SK-N-SH (cell line): ENCODE data around the gene SPATA21. TPM values are rescaled to one million over a fixed set of nuclear protein-coding genes. Genes with fewer than 3 reads are reported as not detected.

Source experiments
- CTCF ChIA-PET: fragments of 300-600, 350-600 bp; formaldehyde crosslinking; extraction: SDS; loops from one replicate; lab custom pipeline; 2021; lab: Yijun Ruan, JAX
- POLR2A ChIA-PET: fragments of 350-600 bp; sonication (Branson Sonifier 250); formaldehyde crosslinking; extraction: SDS; loops from one replicate; lab custom pipeline; 2020; ENCODE audit warnings: antibody characterized with exemption, inconsistent platforms; lab: Yijun Ruan, JAX
- DNase-seq: peaks from one replicate; pipeline ENCODE4 v3.0.0; 2012
- H2AFZ ChIP-seq: fragments of 200-600 bp; sonication (generic); 2 replicates; pipeline ENCODE4 v1.8.1; 2016; ENCODE audit warnings: antibody characterized with exemption, mild to moderate bottlenecking, low read depth
- H3F3A ChIP-seq: fragments of 200-600 bp; sonication (generic); replicated peaks from 2 replicates; pipeline ENCODE3; 2016; ENCODE audit warnings: antibody characterized with exemption, mild to moderate bottlenecking; ENCODE audit not compliant: insufficient read depth
- H3K27ac ChIP-seq, 2 experiments: fragments of 200-500 bp in 1 of 2; fragments of 200-600 bp in 1 of 2; sonication (Bioruptor generic) in 1 of 2; sonication (generic), shearing (Covaris generic) in 1 of 2; 2 replicates each; pipeline versions ENCODE4 v1.5.1 to v1.6.1; 2014 to 2016; ENCODE audit warnings: low read depth in 2 of 2, inconsistent platforms in 1 of 2, low read length in 1 of 2, mild to moderate bottlenecking in 1 of 2, mixed read lengths in 1 of 2
- H3K27me3 ChIP-seq: fragments of 200-600 bp; sonication (generic), shearing (Covaris generic); 2 replicates; pipeline ENCODE4 v1.6.1; 2016; ENCODE audit warnings: mixed run types; ENCODE audit not compliant: insufficient read depth
- H3K36me3 ChIP-seq, 2 experiments: fragments of 200-500 bp in 1 of 2; fragments of 200-600 bp in 1 of 2; sonication (Bioruptor generic) in 1 of 2; sonication (generic) in 1 of 2; replicated peaks in 1 of 2; 2 replicates each; pipeline versions ENCODE3 to v1.5.1; 2014 to 2016; ENCODE audit warnings: low read length in 1 of 2, mild to moderate bottlenecking in 1 of 2; ENCODE audit not compliant: insufficient read depth in 2 of 2, control insufficient read depth in 1 of 2
- H3K4me1 ChIP-seq, 2 experiments: fragments of 200-500 bp in 1 of 2; fragments of 200-600 bp in 1 of 2; sonication (Bioruptor generic) in 1 of 2; sonication (generic), shearing (Covaris generic) in 1 of 2; 2 replicates each; pipeline versions ENCODE4 v1.5.1 to v1.6.1; 2014 to 2016; ENCODE audit warnings: low read depth in 1 of 2, low read length in 1 of 2, mixed run types in 1 of 2; ENCODE audit not compliant: insufficient read depth in 2 of 2, control insufficient read depth in 1 of 2
- H3K4me2 ChIP-seq: fragments of 200-600 bp; sonication (generic), shearing (Covaris generic); 2 replicates; pipeline ENCODE4 v1.6.1; 2017; ENCODE audit warnings: mixed run types
- H3K4me3 ChIP-seq, 2 experiments: fragments of 200-500 bp in 1 of 2; fragments of 200-600 bp in 1 of 2; sonication (Bioruptor generic) in 1 of 2; sonication (generic), shearing (Covaris generic) in 1 of 2; 2 replicates each; pipeline versions ENCODE4 v1.5.1 to v1.8.1; 2014 to 2016; ENCODE audit warnings: low read depth in 2 of 2, inconsistent platforms in 1 of 2, low read length in 1 of 2, mild to moderate bottlenecking in 1 of 2, mixed read lengths in 1 of 2, moderate library complexity in 1 of 2
- H3K79me2 ChIP-seq: fragments of 200-600 bp; sonication (generic); 2 replicates; pipeline ENCODE4 v1.8.1; 2017; ENCODE audit warnings: mild to moderate bottlenecking; ENCODE audit not compliant: insufficient read depth
- H3K9ac ChIP-seq: fragments of 200-600 bp; sonication (generic); 2 replicates; pipeline ENCODE4 v1.6.1; 2017; ENCODE audit warnings: mixed run types
- H3K9me2 ChIP-seq: fragments of 200-600 bp; sonication (generic); 2 replicates; pipeline ENCODE4 v1.6.1; 2017; ENCODE audit warnings: mixed run types
- H3K9me3 ChIP-seq: fragments of 200-600 bp; sonication (generic); 2 replicates; pipeline ENCODE4 v1.6.1; 2017; ENCODE audit warnings: mixed run types, mild to moderate bottlenecking, moderate library complexity
- H4K20me1 ChIP-seq: fragments of 200-600 bp; sonication (generic); 2 replicates; pipeline ENCODE4 v1.6.1; 2017; ENCODE audit warnings: mild to moderate bottlenecking, mixed run types; ENCODE audit not compliant: insufficient read depth
- CHD2 ChIP-seq: fragments of 150-350 bp; IDR thresholded peaks from 2 replicates; pipeline ENCODE4 v1.6.1; 2018; ENCODE audit warnings: low read length; ENCODE audit not compliant: partially characterized antibody
- ELF1 ChIP-seq: IDR thresholded peaks from 2 replicates; pipeline ENCODE4 v1.4.0; 2012
- EP300 ChIP-seq, 2 experiments: IDR thresholded peaks; 2 replicates each; pipeline versions ENCODE4 v1.4.0 to v1.6.1; 2012; ENCODE audit warnings: borderline replicate concordance in 1 of 2, low read depth in 1 of 2, low read length in 1 of 2
- FOSL2 ChIP-seq: IDR thresholded peaks from 2 replicates; pipeline ENCODE4 v1.4.0; 2012; ENCODE audit warnings: low read depth, mild to moderate bottlenecking, moderate library complexity, borderline replicate concordance
- FOXJ3 ChIP-seq: sonication (generic); formaldehyde crosslinking; IDR thresholded peaks from 2 replicates; pipeline ENCODE4 v1.5.1; 2020; ENCODE audit warnings: mild to moderate bottlenecking, missing genetic modification reagents
- FOXM1 ChIP-seq: IDR thresholded peaks from 2 replicates; pipeline ENCODE4 v1.4.0; 2012; ENCODE audit warnings: low read depth, mild to moderate bottlenecking
- JUND ChIP-seq: IDR thresholded peaks from 2 replicates; pipeline ENCODE4 v1.4.0; 2012
- MXI1 ChIP-seq: IDR thresholded peaks from 2 replicates; pipeline ENCODE4 v1.6.1; 2012; ENCODE audit warnings: mild to moderate bottlenecking, low read depth, low read length, improper control_type of control experiment
- NFIC ChIP-seq: IDR thresholded peaks from 2 replicates; pipeline ENCODE4 v1.4.0; 2012; ENCODE audit warnings: borderline replicate concordance
- NRF1 ChIP-seq: IDR thresholded peaks from 2 replicates; pipeline ENCODE4 v1.6.1; 2012; ENCODE audit warnings: low read depth, mild to moderate bottlenecking, low read length
- RCOR1 ChIP-seq: fragments of 150-350 bp; IDR thresholded peaks from 2 replicates; pipeline ENCODE4 v1.6.1; 2017; ENCODE audit warnings: antibody characterized with exemption, low read length
- RFX5 ChIP-seq: IDR thresholded peaks from 2 replicates; pipeline ENCODE4 v1.6.1; 2012; ENCODE audit warnings: mild to moderate bottlenecking, improper control_type of control experiment, low read length
- RXRA ChIP-seq: IDR thresholded peaks from 2 replicates; pipeline ENCODE4 v1.4.0; 2012; ENCODE audit warnings: low read depth, mild to moderate bottlenecking, borderline replicate concordance
- SMC3 ChIP-seq: IDR thresholded peaks from 2 replicates; pipeline ENCODE4 v1.6.1; 2012; ENCODE audit warnings: low read depth, low read length, improper control_type of control experiment
- TAF1 ChIP-seq: IDR thresholded peaks from 2 replicates; pipeline ENCODE4 v1.6.1; 2012; ENCODE audit warnings: low read depth, mild to moderate bottlenecking, low read length, moderate library complexity, borderline replicate concordance
- TCF12 ChIP-seq: IDR thresholded peaks from 2 replicates; pipeline ENCODE4 v1.4.0; 2012
- TEAD4 ChIP-seq: IDR thresholded peaks from 2 replicates; pipeline ENCODE4 v1.4.0; 2012; ENCODE audit warnings: mild to moderate bottlenecking, borderline replicate concordance; ENCODE audit not compliant: insufficient read depth
- WGBS: methylation state at CpG from one replicate; pipeline ENCODE4 v1.1.6; 2017; ENCODE audit warnings: low lambda C conversion rate; 5-methylcytosine and 5-hydroxymethylcytosine counted together
- polyA plus RNA-seq, 3 experiments: library from polyadenylated mRNA; depleted of rRNA; stranded (reverse); fragments of >200 nt; gene quantifications; 2 replicates each; pipeline ENCODE4 v1.2.3, GENCODE V29; 2012
- TF ChIP-seq, protein P1 (sequence below): IDR thresholded peaks from 2 replicates; pipeline ENCODE4 v1.4.0; 2012; ENCODE audit warnings: low read depth
- TF ChIP-seq, protein P2 (sequence below): IDR thresholded peaks from 2 replicates; pipeline ENCODE4 v1.6.1; 2012; ENCODE audit warnings: mild to moderate bottlenecking, low read depth, low read length, moderate library complexity
- TF ChIP-seq, protein P3 (sequence below): fragments of 150-350 bp; IDR thresholded peaks from 2 replicates; pipeline ENCODE4 v1.6.1; 2016; ENCODE audit warnings: mild to moderate bottlenecking, low read depth, low read length
- TF ChIP-seq, protein P4 (sequence below): fragments of 200-600 bp; sonication (generic); IDR thresholded peaks from 2 replicates; pipeline ENCODE4 v1.6.1; 2017; ENCODE audit warnings: antibody characterized with exemption, mild to moderate bottlenecking, moderate library complexity
- TF ChIP-seq, protein P5 (sequence below): IDR thresholded peaks from 2 replicates; pipeline ENCODE4 v1.4.0; 2012; ENCODE audit warnings: low read depth, borderline replicate concordance
- TF ChIP-seq, protein P6 (sequence below): IDR thresholded peaks from 2 replicates; pipeline ENCODE4; 2012

The SPATA21 gene
- polyA plus RNA-seq, 1 of the 3 experiments (the other 2 are of a cell fraction) = 0.10 TPM

DNA sequence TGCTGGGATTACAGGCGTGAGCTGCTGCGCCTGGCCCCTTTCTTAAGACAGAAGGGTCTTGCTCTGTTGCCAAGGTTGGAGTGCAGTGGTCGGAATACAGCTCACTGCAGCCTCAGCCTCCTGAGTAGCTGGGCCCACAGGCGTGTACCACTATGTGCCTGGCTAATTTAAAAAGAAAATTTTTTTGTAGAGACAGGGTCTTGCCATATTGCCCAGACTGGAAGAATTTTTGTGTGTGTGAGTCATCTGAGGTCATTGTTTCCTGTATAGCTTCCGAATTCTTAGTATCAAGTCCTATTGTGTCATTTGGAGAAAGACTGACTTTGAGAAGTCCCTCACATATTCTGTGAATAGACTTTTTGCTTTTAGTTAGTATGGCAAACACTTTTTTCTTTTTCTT, 65.5 kb downstream of the SPATA21 start:
- Histone ChIP-seq H3K9me2 (no peaks in the 10 kb centered on the region), H3K9ac (peak overlapping the region; percentile 8; the same call in 1 of the 2 replicates), H2AFZ (no peak overlapping the region), H3K9me3 (no peaks in the 10 kb centered on the region)
- ChIA-PET CTCF (interaction anchor here (1.1 to 3.4 kb wide), 3 partner anchors 9 to 290 kb away, joined by 3 to 17 read pairs (median 4); partner anchors contain the start of gene NECAP2), POLR2A (no interaction called here)
- no peak for TF ChIP-seq RFX5
- TF ChIP-seq RXRA = no peak
- TF ChIP-seq, protein P1, sequence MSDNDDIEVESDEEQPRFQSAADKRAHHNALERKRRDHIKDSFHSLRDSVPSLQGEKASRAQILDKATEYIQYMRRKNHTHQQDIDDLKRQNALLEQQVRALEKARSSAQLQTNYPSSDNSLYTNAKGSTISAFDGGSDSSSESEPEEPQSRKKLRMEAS = no peak
- TF ChIP-seq SMC3 = no peak
- TF ChIP-seq, protein P2, sequence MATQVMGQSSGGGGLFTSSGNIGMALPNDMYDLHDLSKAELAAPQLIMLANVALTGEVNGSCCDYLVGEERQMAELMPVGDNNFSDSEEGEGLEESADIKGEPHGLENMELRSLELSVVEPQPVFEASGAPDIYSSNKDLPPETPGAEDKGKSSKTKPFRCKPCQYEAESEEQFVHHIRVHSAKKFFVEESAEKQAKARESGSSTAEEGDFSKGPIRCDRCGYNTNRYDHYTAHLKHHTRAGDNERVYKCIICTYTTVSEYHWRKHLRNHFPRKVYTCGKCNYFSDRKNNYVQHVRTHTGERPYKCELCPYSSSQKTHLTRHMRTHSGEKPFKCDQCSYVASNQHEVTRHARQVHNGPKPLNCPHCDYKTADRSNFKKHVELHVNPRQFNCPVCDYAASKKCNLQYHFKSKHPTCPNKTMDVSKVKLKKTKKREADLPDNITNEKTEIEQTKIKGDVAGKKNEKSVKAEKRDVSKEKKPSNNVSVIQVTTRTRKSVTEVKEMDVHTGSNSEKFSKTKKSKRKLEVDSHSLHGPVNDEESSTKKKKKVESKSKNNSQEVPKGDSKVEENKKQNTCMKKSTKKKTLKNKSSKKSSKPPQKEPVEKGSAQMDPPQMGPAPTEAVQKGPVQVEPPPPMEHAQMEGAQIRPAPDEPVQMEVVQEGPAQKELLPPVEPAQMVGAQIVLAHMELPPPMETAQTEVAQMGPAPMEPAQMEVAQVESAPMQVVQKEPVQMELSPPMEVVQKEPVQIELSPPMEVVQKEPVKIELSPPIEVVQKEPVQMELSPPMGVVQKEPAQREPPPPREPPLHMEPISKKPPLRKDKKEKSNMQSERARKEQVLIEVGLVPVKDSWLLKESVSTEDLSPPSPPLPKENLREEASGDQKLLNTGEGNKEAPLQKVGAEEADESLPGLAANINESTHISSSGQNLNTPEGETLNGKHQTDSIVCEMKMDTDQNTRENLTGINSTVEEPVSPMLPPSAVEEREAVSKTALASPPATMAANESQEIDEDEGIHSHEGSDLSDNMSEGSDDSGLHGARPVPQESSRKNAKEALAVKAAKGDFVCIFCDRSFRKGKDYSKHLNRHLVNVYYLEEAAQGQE = no peak
- TF ChIP-seq MXI1 = no peak
- TF ChIP-seq TAF1 = no peak
- peak; percentile 30; the same call in 1 of the 2 replicates for TF ChIP-seq ELF1
- TF ChIP-seq NFIC = no peak
- no peak for TF ChIP-seq FOXM1
- no peak for TF ChIP-seq NRF1
- no peak for TF ChIP-seq TEAD4
- peak; percentile 65 for TF ChIP-seq JUND
- TF ChIP-seq, protein P3, sequence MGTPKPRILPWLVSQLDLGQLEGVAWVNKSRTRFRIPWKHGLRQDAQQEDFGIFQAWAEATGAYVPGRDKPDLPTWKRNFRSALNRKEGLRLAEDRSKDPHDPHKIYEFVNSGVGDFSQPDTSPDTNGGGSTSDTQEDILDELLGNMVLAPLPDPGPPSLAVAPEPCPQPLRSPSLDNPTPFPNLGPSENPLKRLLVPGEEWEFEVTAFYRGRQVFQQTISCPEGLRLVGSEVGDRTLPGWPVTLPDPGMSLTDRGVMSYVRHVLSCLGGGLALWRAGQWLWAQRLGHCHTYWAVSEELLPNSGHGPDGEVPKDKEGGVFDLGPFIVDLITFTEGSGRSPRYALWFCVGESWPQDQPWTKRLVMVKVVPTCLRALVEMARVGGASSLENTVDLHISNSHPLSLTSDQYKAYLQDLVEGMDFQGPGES = no peak
- TF ChIP-seq FOXJ3 (CRISPR knock-in tag) = no peak
- TF ChIP-seq, protein P4, sequence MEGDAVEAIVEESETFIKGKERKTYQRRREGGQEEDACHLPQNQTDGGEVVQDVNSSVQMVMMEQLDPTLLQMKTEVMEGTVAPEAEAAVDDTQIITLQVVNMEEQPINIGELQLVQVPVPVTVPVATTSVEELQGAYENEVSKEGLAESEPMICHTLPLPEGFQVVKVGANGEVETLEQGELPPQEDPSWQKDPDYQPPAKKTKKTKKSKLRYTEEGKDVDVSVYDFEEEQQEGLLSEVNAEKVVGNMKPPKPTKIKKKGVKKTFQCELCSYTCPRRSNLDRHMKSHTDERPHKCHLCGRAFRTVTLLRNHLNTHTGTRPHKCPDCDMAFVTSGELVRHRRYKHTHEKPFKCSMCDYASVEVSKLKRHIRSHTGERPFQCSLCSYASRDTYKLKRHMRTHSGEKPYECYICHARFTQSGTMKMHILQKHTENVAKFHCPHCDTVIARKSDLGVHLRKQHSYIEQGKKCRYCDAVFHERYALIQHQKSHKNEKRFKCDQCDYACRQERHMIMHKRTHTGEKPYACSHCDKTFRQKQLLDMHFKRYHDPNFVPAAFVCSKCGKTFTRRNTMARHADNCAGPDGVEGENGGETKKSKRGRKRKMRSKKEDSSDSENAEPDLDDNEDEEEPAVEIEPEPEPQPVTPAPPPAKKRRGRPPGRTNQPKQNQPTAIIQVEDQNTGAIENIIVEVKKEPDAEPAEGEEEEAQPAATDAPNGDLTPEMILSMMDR = no peak
- no peak for TF ChIP-seq CHD2
- TF ChIP-seq, protein P5, sequence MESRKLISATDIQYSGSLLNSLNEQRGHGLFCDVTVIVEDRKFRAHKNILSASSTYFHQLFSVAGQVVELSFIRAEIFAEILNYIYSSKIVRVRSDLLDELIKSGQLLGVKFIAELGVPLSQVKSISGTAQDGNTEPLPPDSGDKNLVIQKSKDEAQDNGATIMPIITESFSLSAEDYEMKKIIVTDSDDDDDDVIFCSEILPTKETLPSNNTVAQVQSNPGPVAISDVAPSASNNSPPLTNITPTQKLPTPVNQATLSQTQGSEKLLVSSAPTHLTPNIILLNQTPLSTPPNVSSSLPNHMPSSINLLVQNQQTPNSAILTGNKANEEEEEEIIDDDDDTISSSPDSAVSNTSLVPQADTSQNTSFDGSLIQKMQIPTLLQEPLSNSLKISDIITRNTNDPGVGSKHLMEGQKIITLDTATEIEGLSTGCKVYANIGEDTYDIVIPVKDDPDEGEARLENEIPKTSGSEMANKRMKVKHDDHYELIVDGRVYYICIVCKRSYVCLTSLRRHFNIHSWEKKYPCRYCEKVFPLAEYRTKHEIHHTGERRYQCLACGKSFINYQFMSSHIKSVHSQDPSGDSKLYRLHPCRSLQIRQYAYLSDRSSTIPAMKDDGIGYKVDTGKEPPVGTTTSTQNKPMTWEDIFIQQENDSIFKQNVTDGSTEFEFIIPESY = no peak
- TF ChIP-seq, protein P6, sequence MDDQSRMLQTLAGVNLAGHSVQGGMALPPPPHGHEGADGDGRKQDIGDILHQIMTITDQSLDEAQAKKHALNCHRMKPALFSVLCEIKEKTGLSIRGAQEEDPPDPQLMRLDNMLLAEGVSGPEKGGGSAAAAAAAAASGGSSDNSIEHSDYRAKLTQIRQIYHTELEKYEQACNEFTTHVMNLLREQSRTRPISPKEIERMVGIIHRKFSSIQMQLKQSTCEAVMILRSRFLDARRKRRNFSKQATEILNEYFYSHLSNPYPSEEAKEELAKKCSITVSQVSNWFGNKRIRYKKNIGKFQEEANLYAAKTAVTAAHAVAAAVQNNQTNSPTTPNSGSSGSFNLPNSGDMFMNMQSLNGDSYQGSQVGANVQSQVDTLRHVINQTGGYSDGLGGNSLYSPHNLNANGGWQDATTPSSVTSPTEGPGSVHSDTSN = peak; percentile 47; the same call in 1 of the 2 replicates
- TF ChIP-seq TCF12 = no peak
- TF ChIP-seq EP300 (IDR thresholded peaks at IDR 0.05; ENCODE audit: borderline replicate concordance in 1 of 2, low read depth in 1 of 2, low read length in 1 of 2) = no peak
- TF ChIP-seq RCOR1 = no peak
- TF ChIP-seq FOSL2 = peak; percentile 66; the same call in 1 of the 2 replicates
- TF ChIP-seq, all 33 proteins: peak for 4
- no peak overlapping the region for H3K4me3 ChIP-seq
- H3K36me3 ChIP-seq = peaks cover 2 to 5% of the 10 kb centered on the region in 2 experiments
- peak overlapping the region; percentile 59 for H3K4me2 ChIP-seq
- 55% methylated on average over 5 of the region's 5 CpGs for WGBS
- H3K79me2 ChIP-seq = peaks cover 94% of the 10 kb centered on the region
- H3F3A ChIP-seq = peaks cover 50% of the 10 kb centered on the region
- DNase-seq = no peak
- H4K20me1 ChIP-seq = peaks cover 67% of the 10 kb centered on the region
- H3K27ac ChIP-seq = peak overlapping the region in 1 of 2 experiments; percentile 79; a peak in 2 of 4 replicates
- H3K4me1 ChIP-seq = peaks cover 16 to 48% of the 10 kb centered on the region in 2 experiments
- no peaks in the 10 kb centered on the region for H3K27me3 ChIP-seq
